GM21576 (cell line): ENCODE data around the gene CASP9.

Source experiments
- ATAC-seq: cut with Tn5 transposase; IDR thresholded peaks from one replicate; pipeline ENCODE4 v1.9.1; 2021; ENCODE audit warnings: mild to moderate bottlenecking, moderate library complexity; ENCODE audit not compliant: unreplicated experiment

CASP9 gene

DNA sequence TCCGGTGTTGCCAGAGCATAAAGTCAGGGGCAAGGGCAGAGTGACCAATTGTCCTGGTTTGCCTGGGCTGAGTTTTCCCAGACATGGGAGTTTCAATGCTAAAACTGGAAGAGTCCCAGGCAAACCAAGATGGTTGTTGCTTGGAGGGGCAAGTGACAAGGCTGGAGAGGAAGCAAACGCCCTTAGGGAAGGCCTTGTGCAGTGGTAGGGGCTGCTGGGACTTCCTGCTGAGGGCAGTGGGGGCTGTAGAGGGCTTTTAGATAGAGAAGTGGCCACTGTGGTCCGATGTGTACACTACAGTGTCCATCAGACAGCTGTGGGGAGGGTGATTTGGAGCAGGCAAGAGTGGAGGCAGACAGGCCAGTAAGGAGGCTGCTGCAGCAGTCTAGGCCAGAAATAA lies 74.4 kb downstream of the CASP9 start:
- ATAC-seq: no peak

DNA sequence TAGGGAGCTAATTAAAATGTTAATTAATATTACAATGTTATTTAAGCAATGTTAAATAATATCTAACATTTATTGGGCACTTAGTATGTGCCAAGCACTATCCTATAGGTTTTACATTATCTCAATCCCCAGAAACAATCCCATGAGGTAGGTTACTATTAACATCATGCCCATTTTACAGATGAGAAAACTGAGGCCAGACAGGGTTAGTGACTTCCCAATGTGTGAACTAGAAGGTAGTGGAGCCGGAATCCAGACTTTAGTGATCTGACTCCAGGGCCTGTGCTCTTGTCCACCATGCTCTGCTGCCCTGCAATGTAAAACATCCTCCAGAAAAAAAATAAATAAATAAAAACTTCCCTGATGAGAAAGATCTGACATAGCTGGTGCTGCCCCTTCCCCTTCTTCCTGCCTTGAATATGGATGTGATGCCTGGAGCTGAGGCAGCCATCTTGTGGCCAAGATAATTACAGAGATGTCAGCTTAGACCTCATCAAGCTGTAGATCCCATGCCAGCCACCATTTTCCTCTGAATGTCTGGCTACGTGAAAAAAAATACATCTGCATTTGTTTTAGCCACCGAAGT lies 75.0 kb downstream of the CASP9 start:
- ATAC-seq: no peak

DNA sequence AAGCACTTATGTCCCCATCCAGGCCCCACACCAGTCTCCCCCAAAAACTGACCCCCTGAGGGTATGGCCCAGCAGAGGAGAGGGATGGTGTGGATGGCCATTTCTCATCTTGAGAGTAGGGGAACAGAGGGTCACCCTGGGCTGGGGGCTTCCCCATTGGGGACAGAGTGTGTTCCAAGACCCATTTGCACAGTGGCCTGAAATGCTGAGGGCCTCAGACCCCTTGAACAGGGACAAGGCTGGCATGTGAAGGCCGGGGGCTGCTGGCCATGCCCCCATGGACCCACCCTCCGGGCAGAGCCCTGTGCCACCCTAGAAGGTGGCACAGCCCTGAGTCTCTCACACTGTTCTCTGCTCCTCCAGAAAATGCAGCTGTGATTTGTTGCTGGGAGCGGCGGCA lies 77.8 kb downstream of the CASP9 start:
- ATAC-seq: no peak

DNA sequence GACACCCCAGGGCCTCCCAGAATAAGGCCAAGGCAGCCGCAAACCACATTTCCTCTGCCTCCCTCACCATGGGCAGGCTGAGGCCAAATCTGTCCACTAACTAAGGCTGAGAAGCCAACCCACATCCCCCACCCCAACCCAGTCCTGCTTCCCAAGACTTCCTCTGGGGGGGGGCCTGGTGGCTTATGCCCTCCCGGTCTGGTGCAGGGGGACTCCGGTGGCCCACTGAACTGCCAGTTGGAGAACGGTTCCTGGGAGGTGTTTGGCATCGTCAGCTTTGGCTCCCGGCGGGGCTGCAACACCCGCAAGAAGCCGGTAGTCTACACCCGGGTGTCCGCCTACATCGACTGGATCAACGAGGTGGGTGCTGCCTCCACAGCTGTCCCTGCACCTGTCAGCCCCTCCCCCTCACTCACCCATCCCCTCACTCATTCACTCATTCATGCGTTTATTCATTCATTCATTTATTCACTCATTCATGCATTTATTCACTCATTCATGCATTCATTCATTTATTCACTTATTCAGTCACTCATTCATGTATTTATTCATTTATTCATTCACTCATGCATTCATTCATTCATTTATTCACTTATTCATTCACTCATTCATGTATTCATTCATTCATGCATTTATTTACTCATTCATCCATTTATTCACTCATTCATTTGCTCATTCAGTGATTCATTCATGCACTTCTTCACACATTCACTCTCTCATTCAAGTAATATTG lies 78.5 kb downstream of the CASP9 start:
- ATAC-seq: no peak

DNA sequence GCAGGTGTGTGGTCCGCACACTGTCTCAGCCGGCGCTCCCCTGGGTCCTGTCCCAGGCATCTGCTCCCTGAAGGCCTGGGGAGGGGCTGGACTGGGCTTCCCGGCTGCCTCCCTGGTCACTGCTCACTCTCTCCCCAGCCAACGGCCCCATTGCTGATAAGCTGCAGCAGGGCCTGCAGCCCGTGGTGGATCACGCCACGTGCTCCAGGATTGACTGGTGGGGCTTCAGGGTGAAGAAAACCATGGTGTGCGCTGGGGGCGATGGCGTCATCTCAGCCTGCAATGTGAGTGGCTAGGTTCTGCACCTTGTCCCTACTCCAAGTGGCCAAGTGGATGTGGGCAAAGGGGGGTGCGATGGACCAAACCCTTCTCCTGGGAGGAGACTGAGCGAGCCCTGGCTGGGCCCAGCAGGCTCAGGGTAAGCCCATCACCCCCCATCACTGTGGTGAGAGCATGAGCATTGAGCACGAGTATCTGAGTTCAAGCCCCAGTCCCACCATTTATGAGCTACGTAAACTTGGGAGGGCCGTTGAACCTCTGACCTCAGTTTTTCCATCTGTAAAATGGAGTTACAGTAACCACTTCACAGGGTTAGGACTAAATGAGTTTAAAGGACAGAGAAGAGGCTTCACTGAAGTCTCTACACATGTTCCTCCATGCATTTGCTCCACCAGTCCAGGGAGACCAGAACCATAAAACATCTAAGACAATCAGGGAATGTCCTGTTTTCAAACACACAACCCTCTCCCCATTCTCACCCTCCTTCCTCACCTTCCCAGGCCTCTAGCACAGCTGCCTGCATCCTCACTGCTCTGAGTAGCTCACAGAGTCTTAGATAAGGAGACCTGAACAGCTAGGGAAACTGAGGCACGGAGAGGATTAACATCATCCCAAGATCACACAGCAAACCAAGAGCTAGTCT lies 79.3 kb downstream of the CASP9 start:
- ATAC-seq: no peak

DNA sequence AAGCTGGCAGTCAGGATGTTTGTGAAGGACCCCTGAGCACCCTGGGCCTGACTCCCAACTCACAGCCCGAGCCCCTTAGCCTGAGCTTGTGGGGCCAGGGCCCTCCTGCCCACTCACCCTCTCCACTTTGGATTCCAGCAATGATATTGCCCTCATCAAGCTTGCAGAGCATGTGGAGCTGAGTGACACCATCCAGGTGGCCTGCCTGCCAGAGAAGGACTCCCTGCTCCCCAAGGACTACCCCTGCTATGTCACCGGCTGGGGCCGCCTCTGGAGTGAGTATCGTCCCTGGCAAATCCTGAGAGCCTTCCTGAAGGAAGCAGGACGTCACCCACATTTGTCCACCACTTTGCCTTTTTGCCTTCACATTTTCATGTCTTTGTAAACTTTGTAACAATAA lies 80.7 kb downstream of the CASP9 start:
- ATAC-seq: no peak

DNA sequence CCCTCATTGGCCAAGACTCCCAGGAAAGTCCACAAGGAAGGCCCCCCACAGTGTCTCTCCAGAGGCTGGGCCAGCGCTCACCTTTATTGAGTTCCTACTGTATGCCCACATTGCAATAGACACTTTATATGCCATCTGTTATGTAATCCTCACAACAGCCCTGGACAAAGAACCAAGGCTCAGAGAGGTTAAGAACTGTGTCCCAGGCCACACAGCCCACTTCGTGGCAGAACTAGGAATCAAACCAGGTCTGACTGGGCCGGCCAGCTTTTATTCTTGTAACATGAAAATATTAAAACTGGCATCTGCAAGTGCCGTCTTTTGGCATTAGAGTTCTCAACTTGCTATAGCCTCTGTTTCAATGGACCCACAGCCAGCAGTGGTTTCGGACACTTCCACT lies 81.3 kb downstream of the CASP9 start:
- no peak for ATAC-seq

DNA sequence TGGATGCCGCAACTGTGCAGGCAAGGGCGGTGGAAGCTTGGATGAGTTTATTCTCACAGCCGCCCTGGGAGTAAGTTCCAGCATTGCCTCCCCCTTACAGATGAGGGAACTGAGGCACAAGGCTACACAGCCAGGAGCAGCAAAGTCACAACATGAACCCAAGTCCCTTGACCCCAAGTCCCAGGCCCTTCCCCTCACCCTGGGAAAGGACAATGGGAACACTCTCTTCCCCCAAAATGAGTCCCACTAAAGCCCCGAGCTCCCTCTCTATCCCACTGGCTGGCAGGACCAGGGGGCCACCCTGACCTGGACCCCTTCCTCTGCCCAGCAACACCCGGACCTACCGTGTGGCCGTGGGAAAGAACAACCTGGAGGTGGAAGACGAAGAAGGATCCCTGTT lies 81.9 kb downstream of the CASP9 start:
- ATAC-seq: no peak
